Right renal pelvis (tissue), 4 donors: ENCODE data around the gene ZW10. TPM values are rescaled to one million over a fixed set of nuclear protein-coding genes. Genes with fewer than 3 reads are reported as not detected.
"Not testable (repeated sequence)": the region's sequence is repeated elsewhere in the genome, so short reads cannot be mapped to it uniquely, and the experiment has no call there.

Experiments
- DNase-seq, 4 donors: peaks; one replicate each; pipeline ENCODE4 v3.0.0-alpha.2; 2013; ENCODE audit warnings: low read depth in 4 of 4, low spot score in 3 of 4, missing footprints in 1 of 4
- polyA plus RNA-seq, 4 donors: library from polyadenylated mRNA; unstranded; fragments of 120-200 nt; gene quantifications; one replicate each; pipeline ENCODE4 v1.2.1, GENCODE V29; 2013; ENCODE audit not compliant: insufficient read length in 4 of 4

Gene ZW10, protein sequence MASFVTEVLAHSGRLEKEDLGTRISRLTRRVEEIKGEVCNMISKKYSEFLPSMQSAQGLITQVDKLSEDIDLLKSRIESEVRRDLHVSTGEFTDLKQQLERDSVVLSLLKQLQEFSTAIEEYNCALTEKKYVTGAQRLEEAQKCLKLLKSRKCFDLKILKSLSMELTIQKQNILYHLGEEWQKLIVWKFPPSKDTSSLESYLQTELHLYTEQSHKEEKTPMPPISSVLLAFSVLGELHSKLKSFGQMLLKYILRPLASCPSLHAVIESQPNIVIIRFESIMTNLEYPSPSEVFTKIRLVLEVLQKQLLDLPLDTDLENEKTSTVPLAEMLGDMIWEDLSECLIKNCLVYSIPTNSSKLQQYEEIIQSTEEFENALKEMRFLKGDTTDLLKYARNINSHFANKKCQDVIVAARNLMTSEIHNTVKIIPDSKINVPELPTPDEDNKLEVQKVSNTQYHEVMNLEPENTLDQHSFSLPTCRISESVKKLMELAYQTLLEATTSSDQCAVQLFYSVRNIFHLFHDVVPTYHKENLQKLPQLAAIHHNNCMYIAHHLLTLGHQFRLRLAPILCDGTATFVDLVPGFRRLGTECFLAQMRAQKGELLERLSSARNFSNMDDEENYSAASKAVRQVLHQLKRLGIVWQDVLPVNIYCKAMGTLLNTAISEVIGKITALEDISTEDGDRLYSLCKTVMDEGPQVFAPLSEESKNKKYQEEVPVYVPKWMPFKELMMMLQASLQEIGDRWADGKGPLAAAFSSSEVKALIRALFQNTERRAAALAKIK
- polyA plus RNA-seq = 10 to 100 TPM; 23.1 to 26.9 (median 25.8) TPM

DNA sequence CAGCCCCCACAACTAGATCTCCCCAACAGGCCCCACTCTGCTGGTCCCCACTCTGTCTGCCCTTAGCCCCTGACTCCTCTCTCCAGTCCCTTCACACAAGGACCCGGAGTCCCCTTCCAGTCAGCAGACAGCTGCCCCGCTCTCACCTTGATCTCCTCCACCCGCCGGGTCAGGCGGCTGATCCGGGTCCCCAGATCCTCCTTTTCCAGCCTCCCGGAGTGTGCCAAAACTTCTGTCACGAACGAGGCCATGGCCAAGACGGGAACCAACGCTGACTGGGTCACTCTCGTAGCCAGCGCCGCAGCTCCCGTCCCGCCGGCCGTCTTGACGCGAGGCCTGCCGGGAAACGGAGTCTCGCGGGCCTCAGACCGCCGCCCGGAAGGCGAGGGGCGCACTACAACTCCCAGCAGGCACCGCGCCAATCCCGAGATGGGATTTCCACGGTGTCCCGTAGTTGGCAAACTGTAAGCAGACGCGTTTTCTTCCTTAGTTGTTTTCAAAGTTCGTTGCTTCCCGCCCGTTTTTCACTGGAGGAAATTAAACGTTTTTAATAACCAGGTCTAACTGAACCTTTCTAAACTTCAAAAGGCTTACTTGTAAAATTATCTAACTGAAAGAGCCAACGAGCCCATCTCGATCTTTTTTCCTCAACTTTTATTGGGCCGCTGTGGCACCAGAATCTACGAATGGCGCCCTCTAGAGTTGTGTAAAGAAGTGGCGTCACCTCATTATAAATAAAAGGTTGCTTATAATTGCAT, at the start of gene ZW10:
ZW10 (minus strand) TSS at position 277 of the 758 bp plus-strand sequence; CDS start at position 251, 26 bp downstream.
- DNase-seq = peak; percentile 94 to 96 (median 94)

DNA sequence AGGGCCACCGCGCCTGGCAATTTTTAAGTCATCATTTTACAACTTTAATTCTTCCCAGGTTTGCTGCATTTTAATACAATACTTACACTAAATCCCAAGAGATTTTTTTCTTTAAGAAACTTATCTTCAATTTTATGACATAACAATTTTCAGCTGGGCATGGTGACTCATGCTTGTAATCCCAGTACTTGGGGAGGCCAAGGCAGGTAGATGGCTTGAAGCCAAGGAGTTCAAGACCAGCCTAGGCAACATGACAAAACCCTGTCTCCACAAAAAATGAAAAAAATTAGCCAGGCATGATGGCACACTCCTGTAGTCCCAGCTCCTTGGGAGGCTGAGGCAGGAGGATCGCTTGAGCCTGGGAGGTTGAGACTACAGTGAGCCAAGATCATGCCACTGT, 44.9 kb upstream of the ZW10 start:
- no peak for DNase-seq

DNA sequence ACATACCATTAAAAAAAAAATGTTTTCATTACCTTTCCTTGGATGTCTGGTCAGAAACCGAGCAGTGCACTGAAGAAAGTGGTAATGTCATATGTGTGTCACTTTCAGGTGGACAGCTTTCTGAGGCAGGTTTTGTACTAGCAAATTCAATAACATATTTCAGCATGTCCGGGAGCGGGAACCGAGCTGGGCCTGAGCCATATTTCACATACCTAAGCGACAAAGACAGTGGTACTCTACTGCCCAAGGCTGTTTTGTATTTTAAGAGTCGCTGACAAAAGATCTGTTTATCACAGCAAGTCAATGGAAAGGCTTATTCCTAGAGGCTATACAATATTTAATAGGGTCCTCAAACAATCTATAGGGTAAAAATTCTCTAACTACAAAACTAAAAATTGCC, 44.1 kb upstream of the ZW10 start:
- no peak for DNase-seq

DNA sequence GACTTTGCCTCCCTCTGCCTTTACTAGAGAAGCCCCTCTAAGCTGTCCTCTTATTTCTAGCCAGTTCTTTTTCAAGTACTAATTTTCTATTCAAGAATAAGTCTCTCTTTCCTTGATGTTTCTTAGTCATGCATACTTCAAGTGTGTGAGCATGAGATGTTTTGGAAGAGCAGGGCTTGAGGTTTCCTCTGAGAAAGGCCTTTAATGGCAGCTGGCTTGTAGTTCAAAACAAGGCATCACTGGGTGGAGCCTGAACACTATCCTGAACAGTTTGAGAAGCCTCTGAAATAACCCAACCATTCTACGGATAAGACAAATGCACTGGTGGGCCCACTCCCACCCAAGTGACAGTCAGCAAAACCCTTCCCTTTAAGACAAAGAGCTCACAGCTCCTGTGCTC, 43.7 kb upstream of the ZW10 start:
- DNase-seq = no peak

DNA sequence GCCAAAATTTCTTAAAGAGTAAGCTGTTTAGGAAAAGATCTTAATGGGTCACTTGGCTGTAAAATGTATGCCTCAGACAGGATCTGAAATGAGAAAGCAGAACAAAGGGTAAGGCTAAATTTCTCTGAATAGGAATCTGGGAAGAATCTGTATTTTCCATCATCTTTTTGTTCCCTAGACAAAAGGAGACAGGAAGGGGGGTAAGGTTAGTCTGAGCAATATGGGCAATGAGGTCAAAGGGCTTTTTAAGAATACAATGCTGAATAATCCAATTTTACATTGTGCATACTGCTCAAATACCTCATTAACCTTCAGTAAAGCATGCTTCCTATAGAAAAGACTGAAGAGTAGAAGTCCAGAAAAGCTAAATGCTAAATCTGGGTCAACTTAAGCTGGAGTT, 40.7 kb upstream of the ZW10 start:
- no peak for DNase-seq

DNA sequence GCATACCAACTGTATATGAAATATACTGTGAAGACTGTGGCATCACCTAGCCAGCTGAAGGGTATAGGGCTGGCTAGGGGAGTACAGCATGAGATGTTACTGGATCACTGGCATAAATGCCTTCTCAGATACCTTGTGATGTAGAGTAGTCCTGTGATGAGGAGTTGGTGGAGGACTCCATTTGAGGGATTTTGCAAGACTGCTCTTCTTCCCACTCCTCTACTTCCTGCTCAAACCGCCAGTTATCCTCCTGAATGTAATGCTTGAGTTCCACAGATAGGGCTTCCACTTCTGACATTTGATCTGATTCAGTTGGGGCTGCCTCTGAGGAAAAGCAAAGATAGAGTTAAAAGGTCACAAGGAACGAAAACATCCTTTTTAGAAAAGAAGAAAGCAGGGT, 35.4 kb upstream of the ZW10 start:
- DNase-seq = no peak

DNA sequence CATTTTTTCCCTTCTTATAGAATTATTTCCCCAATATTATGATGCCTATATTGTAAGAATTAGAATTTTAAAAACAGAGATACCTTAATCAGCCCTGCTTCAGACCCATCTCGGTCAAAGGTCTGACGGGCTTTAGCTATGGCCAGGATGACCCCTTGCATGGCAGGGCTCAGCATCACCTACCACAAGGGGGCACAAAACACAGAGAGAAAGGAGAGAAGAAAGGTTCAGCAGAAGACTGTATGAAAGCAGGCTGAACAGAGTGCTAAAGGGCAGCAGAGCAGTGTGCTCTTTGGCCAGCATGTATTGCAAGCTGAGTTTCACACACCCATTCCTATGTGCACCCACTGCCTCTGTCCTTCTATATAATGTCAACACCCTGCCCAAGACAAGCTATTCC, 32.9 kb upstream of the ZW10 start:
- DNase-seq = peak in 1 of 4 donors; percentile 1

DNA sequence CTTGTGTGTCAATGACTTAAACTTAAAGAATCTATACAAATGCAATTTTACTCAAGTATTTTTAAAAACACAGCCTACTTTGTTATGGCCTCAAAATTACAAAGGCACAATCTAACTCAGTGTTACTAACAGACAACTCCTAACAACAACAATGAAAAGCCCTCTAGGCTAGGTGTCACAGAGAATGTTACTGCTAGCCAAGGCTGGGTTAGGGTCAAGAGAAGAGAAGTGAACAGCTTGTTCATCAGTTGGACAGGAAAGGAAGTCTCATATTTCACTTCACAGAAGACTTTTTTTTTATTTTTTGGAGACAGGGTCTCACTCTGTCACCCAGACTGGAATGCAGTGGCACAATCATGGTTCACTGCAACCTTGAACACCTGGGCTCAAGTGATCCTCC, 32.1 kb upstream of the ZW10 start:
- no peak for DNase-seq

DNA sequence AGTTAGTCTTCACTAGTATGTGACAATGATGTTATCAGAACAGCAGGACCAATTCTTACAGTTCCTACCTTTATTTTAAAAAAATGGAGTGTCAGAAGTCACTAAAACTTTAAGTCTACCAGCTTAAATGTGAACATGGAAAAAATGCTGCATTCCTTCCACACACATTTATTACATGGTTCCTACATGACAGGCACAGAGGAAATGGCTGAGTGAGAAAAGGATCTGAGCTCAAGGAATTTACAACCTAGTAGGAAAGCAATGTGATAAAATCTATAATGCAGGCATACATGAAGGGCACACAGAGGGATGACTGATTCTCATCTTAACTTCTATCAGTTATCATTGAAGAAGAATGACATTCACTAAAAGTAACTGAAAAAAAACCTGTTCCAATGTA, 29.1 kb upstream of the ZW10 start:
- no peak for DNase-seq

DNA sequence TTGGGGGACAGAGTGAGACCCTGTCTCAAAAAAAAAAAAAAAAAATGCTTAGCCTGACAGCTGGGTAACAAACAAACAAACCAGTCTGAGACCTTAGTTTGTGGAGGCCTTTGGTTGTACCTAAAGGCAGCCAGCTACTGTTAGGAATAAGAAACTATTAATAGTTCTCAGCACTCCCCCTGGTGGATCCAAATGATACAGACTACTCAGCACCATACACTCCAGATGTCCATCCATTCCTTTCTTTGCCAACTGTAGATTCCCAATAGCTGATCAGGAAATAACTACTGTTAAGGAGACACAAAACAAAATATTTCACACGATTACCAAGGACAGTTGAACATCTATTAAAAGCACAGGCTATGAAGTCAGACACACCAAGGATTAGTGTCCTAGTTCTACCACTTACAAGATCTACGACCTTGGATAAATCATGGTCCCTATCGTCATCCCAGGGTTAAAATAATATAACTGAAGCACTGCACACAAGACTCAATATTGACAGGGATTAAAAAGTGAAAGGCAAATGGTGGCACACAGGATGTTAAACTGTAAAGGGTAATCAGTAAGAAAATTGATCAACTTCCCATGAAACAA, 23.3 kb upstream of the ZW10 start:
- DNase-seq = peak in 2 of 4 donors; percentile 14 to 16

DNA sequence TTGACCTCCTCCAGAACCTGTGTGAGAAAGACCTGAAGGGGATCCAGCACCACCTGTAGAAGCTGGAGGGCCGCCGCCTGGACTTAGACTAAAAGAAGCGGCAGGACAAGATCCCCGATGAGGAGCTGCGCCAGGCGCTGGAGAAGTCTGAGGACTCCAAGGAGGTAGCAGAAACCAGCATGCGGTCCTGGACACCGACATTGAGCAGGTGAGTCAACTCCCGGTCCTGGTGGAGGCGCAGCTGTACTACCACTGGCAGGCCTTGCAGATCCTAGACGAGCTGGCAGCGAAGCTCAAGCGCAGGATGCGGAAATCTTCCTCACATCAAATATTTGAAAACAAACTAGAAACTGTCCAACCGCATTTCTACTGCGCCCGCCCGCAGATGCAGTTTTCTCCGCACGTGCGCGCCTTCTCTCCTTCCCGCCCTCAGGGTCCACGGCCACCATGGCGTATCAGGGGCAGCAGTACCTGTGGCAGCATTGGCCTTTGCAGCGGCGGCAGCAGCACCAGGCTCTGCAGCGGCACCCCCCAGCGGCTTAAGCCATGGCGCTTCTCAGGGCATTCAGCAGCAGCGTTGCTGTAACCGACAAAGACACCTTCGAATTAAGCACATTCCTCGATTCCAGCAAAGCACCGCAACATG, 16.3 kb upstream of the ZW10 start:
- DNase-seq = no peak

DNA sequence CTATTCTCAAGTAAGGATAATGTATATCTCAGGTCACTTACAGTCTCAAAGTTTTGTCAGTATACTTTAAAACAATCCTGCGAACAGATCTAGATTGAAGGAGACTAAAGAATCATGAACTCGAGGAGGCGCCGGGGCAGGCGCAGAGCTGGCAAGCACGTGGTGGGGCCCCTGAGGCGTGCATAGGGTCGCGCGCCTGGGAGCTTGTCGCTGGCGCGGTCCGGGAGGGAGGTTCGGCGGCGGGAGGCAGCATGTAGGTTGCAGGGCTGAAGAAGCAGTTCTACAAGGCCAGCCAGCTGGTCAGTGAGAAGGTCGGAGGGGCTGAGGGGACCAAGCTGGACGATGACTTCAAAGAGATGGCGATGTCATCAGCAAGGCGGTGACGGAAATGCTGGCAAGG, 15.5 kb upstream of the ZW10 start:
- not testable (repeated sequence) for DNase-seq

DNA sequence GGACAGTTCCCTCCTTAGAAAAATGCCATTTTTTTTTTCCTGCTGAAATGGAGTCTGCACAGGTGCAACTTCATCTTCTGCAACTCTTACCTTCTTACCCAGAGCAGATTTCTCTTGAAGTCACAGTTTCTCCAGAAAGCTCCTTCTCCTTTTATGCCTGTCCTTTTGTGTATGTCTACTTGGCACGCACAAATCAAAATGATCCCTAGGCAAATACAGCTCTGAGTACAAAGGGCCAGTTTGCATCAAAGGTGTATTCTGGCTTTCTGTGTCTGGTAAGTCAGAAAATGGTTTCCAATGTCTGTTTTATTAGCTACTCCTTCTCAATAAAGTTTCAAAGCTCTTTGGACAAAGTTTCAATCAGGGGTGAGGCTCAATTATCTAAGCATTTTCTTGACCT, 8.6 kb upstream of the ZW10 start:
- DNase-seq = no peak

DNA sequence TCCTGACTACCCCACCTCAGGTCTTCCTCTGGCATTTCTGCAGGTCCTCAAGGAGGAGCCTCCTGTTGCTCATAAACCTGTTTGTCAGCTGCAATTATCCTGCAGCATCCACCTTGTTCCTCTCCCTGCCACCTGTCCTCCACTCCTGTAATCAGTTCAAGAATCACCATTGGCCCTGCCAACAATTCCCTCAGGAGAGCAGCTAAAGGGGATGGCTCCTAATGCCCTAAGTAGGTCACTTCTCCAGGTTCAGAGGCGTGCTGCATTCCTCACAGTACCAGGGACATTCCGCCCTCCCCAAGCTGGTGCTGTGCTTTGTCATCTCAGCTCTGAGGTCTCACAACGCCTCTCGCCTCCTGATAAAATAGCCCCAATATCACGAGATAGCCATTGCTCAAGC, 8.2 kb upstream of the ZW10 start:
- no peak for DNase-seq

DNA sequence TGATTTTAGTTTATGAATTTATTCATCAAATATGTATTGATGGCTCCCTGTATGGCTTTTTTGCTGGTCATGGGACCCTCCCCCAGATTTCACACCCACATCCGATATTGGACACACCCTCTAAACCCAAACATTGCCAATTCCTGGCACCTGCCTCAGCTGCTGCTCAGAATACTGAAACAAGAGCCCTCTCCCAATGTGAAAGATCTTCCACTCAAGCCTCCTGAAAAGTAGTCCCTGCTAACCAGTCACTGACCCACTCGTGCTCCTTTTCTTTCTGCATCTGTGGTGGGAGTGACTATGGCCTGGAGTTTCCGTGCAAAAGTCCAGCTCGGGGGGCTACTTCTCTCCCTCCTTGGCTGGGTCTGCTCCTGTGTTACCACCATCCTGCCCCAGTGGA, 6.0 kb upstream of the ZW10 start, which contains the start of gene CLDN25:
CLDN25 (plus strand) TSS at position 301 of the 400 bp plus-strand sequence; CDS start at position 301, 0 bp downstream.
- DNase-seq = no peak

DNA sequence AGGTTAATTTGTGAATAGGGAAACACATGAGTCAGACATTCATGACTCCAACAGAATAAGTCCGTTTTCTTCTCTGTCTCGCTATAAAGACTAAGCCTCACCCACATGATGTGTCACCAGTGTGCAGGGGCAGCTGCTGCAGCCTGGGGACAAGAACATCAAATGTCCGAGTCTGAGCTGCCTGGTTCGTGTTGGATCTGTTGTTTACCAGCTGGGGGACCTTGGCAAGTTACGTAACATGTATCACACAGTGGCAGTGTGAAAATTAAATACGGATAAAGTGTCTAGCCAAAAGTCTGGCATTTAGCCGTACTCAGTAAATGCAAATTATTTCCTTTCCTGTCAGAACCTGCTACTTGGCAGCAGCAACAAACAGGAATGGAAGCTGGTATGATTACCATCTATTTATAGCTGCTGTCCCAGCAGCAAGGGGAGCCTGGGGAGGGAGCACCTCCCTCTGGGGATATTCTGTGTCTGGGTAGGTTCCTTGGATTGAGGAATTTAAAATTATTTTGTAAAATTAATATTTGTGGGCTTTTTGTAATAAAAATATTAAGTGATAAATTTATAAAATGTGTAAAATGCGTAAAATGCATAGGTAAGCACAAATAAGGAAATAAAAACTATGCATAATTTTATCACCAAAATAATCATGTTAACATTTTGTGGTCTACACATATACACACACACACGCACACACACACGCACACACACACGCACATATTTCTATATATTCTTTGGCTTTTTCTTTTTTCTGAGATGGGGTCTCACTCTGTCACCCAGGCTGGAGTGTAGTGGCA, 4.8 kb upstream of the ZW10 start:
- no peak for DNase-seq

DNA sequence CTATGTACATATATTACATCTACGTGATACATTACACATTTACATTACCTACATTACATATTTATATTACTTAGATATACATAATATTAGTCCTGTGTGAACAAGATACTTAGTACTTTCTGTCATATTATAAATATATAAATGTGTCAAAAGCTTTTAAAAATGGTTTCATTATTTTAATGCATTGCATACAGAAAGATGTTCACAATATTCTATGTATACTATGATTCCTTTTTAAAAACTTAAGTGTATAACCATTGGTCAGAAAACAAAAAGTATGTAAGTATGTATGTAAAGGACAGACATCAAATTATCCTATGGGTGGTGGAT, 647 bp upstream of the ZW10 start:
- DNase-seq = no peak

DNA sequence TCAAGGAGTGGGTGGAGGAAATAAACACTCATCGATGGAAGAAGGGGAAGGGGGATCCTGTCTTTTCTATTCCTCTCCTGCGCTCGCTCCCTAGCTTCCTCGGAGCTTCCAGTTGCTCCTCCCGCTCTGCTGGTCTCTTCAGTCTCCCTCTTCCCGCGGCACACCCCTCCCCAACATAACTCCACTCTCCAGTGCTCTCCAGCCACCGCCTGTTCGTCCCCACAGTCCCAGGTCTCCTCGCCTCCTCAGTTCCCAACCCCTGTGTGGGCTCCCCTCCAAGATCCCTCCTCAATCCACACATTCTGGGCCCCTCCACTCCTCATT, 438 bp downstream of the ZW10 start:
- peak in 1 of 4 donors; percentile 23 for DNase-seq

DNA sequence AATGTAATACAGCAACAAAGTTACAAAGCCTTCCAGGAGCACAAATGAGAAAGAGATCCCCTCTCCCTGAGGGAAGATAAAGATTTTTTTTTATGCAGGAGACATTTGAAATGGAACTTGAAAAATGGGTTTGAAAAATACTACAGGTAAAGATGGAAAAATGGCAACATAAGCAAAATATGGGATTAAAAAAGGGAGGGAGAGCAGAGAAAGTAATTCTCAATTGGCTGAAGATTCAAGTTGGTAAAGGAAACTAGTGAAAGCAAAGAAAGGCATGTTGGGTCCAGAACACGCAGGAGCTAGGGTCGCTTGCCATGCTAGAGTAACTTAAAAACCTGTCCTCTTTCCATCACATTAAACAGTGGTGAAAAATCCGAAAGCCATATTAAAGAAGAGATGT, 1.5 kb downstream of the ZW10 start:
- no peak for DNase-seq
